Right lobe of liver (tissue), 6 donors: ENCODE data around the gene AAMP. TPM values are rescaled to one million over a fixed set of nuclear protein-coding genes. Genes with fewer than 3 reads are reported as not detected.

Experiments
- ATAC-seq, 4 donors: fragments of 200-7000 bp; cut with Tn5 transposase; one replicate each; pipeline ENCODE4 v1.9.1; 2020; ENCODE audit warnings: mild to moderate bottlenecking in 4 of 4, moderate library complexity in 4 of 4
- DNase-seq, 3 donors: peaks; one replicate each; pipeline ENCODE4 v3.0.0-alpha.2; 2020
- H3K27ac ChIP-seq, 3 donors: fragments of 200-600 bp; one replicate each; pipeline ENCODE4 v1.8.0; 2022
- H3K27me3 ChIP-seq, 2 donors: fragments of 200-600 bp; one replicate each; pipeline ENCODE4 v1.8.0; 2022
- H3K36me3 ChIP-seq, 4 donors: fragments of 200-600 bp; sonication (generic) in 1 of 4; one replicate each; pipeline versions ENCODE4 v1.5.1 to v1.8.0; 2017 to 2022; ENCODE audit warnings: control low read depth in 1 of 4
- H3K4me1 ChIP-seq, 4 donors: fragments of 200-600 bp; sonication (generic) in 1 of 4; one replicate each; pipeline versions ENCODE4 v1.5.1 to v1.8.0; 2017 to 2022; ENCODE audit warnings: control low read depth in 1 of 4
- H3K4me3 ChIP-seq, 3 donors: fragments of 200-600 bp; one replicate each; pipeline ENCODE4 v1.8.0; 2022
- H3K9me3 ChIP-seq, 4 donors: fragments of 200-600 bp; sonication (generic) in 1 of 4; one replicate each; pipeline versions ENCODE4 v1.5.1 to v1.8.0; 2017 to 2022; ENCODE audit warnings: control low read depth in 1 of 4
- CTCF ChIP-seq, 4 donors: fragments of 200-600 bp in 3 of 4; fragments of 450-650 bp in 1 of 4; IDR thresholded peaks; one replicate each; pipeline versions ENCODE4 v1.5.1 to v1.8.0; 2016 to 2022; ENCODE audit warnings: antibody characterized with exemption in 4 of 4, mild to moderate bottlenecking in 2 of 4
- POLR2A ChIP-seq: fragments of 450-650 bp; IDR thresholded peaks from one replicate; pipeline ENCODE4 v1.6.1; 2017; ENCODE audit warnings: antibody characterized with exemption, mild to moderate bottlenecking
- WGBS: methylation state at CpG from one replicate; pipeline ENCODE4 v1.1.6; 2018; ENCODE audit warnings: low coverage, low lambda C conversion rate; ENCODE audit not compliant: insufficient coverage; ENCODE audit errors: missing lambda C conversion rate; 5-methylcytosine and 5-hydroxymethylcytosine counted together
- intact Hi-C, 2 donors: fragments of 100-400 bp; cut with DNase I; formaldehyde crosslinking; loops; one replicate each; pipeline versions ENCODE4 v1.11.2 to v1.14.1; 2022
- total RNA-seq, 6 experiments: library from RNA; depleted of rRNA in 2 of 6; stranded (reverse); fragments of >200 nt in 2 of 6; fragmentation: NEBNext Ultra II Directional in 3 of 6; extraction: Animal tissue kit (Norgen Biotek cat#: 25700) in 3 of 6; gene quantifications; one replicate each; pipeline versions ENCODE4 v1.1.0 to v1.2.4, GENCODE V29; 2016 to 2023
- donor health status: DM: no; HTN: yes; CAD: no.
- donor health status: DM: no; HTN: no; CAD: no.
- donor health status: DM: no; HTN: no; CAD: no.
- donor health status: DM: no; HTN: yes; CAD: no.
- donor health status: DM: no; HTN: yes; CAD: no.

AAMP gene
- total RNA-seq, 6 experiments from 2014 or later = 40.0 to 99.5 (median 45.2) TPM

- DNase-seq (no peak), ATAC-seq (peak; percentile 30 to 66 (median 40))
- Histone ChIP-seq H3K4me3 (no peak overlapping the region), H3K9me3 (no peaks in the 10 kb centered on the region), H3K4me1 (peaks cover 0 to 3% (median 0%) of the 10 kb centered on the region in 4 donors), H3K27ac (no peak overlapping the region), H3K36me3 (peaks cover 3 to 35% (median 23%) of the 10 kb centered on the region in 4 donors), H3K27me3 (no peaks in the 10 kb centered on the region)
- TF ChIP-seq CTCF (IDR thresholded peaks at IDR 0.05) = peak; percentile 23 to 46 (median 30)
- no peak for TF ChIP-seq POLR2A
- WGBS = 53% methylated on average over 8 of the region's 8 CpGs
- intact Hi-C loops = no loop called here
These were observed 12.5 kb downstream of the AAMP start for GRCh38 chr2:218257390-218257981.

GRCh38 chr2:218256612-218257350 lies 13.2 kb downstream of the AAMP start:
- intact Hi-C loops = no loop called here
- TF ChIP-seq CTCF (IDR thresholded peaks at IDR 0.05) (no peak), POLR2A (no peak)
- Histone ChIP-seq H3K36me3 (peaks cover 7 to 42% (median 29%) of the 10 kb centered on the region in 4 donors), H3K4me3 (no peak overlapping the region), H3K9me3 (no peaks in the 10 kb centered on the region), H3K4me1 (peaks cover 0 to 3% (median 0%) of the 10 kb centered on the region in 4 donors), H3K27me3 (no peaks in the 10 kb centered on the region), H3K27ac (no peak overlapping the region)
- no peak for ATAC-seq
- peak in 1 of 3 donors; percentile 24 for DNase-seq
- 94% methylated on average over 12 of the region's 13 CpGs for WGBS

GRCh38 chr2:218255446-218255845 lies 14.5 kb downstream of the AAMP start:
- Histone ChIP-seq H3K36me3 (peaks cover 11 to 55% (median 35%) of the 10 kb centered on the region in 4 donors), H3K9me3 (no peaks in the 10 kb centered on the region), H3K4me1 (no peaks in the 10 kb centered on the region), H3K4me3 (no peak overlapping the region), H3K27ac (no peak overlapping the region), H3K27me3 (no peaks in the 10 kb centered on the region)
- ATAC-seq (no peak), DNase-seq (no peak)
- intact Hi-C loops = no loop called here
- WGBS = 62% methylated on average over 6 of the region's 6 CpGs
- TF ChIP-seq CTCF (IDR thresholded peaks at IDR 0.05) (no peak), POLR2A (no peak)

- DNase-seq (no peak), ATAC-seq (no peak)
- H3K9me3 ChIP-seq = no peaks in the 10 kb centered on the region
- WGBS = 90% methylated on average over 4 of the region's 5 CpGs
- intact Hi-C loops = no loop called here
- no peaks in the 10 kb centered on the region for H3K4me1 ChIP-seq
- no peak overlapping the region for H3K27ac ChIP-seq
- TF ChIP-seq POLR2A (no peak), CTCF (IDR thresholded peaks at IDR 0.05) (no peak)
- no peaks in the 10 kb centered on the region for H3K27me3 ChIP-seq
- no peak overlapping the region for H3K4me3 ChIP-seq
- H3K36me3 ChIP-seq = peaks cover 20 to 78% (median 53%) of the 10 kb centered on the region in 4 donors
These were observed 16.7 kb downstream of the AAMP start for GRCh38 chr2:218253232-218253625.
